Measurements from ENCODE around the gene SLC33A1. TPM values are rescaled to one million over a fixed set of nuclear protein-coding genes. Genes with fewer than 3 reads are reported as not detected.

Gene SLC33A1
- total RNA-seq, 1 donor from 2014 or later: 19.7 TPM

- peak; percentile 22 for DNase-seq
- peaks cover 16% of the 10 kb centered on the region for H3K36me3 Mint-ChIP-seq (ENCODE audit: unreplicated experiment)
- TF ChIP-seq, protein P1, sequence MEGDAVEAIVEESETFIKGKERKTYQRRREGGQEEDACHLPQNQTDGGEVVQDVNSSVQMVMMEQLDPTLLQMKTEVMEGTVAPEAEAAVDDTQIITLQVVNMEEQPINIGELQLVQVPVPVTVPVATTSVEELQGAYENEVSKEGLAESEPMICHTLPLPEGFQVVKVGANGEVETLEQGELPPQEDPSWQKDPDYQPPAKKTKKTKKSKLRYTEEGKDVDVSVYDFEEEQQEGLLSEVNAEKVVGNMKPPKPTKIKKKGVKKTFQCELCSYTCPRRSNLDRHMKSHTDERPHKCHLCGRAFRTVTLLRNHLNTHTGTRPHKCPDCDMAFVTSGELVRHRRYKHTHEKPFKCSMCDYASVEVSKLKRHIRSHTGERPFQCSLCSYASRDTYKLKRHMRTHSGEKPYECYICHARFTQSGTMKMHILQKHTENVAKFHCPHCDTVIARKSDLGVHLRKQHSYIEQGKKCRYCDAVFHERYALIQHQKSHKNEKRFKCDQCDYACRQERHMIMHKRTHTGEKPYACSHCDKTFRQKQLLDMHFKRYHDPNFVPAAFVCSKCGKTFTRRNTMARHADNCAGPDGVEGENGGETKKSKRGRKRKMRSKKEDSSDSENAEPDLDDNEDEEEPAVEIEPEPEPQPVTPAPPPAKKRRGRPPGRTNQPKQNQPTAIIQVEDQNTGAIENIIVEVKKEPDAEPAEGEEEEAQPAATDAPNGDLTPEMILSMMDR (IDR thresholded peaks at IDR 0.05; ENCODE audit: partially characterized antibody, unreplicated experiment): no peak
- H3K9me3 Mint-ChIP-seq (ENCODE audit: unreplicated experiment): peaks cover 6% of the 10 kb centered on the region
- H3K4me3 Mint-ChIP-seq (ENCODE audit: unreplicated experiment): no peak overlapping the region
- peaks cover 2% of the 10 kb centered on the region for H3K4me1 Mint-ChIP-seq (ENCODE audit: low read depth, unreplicated experiment)
- peak overlapping the region; percentile 17 for H3K27ac Mint-ChIP-seq (ENCODE audit: unreplicated experiment)
- peaks cover 2% of the 10 kb centered on the region for H3K27me3 Mint-ChIP-seq (ENCODE audit: unreplicated experiment)
Observed at GRCh38 chr3:155790272-155790925, 63.8 kb downstream of the SLC33A1 start.

- Mint-ChIP-seq H3K27me3 (ENCODE audit: unreplicated experiment) (peaks cover 2% of the 10 kb centered on the region), H3K4me3 (ENCODE audit: unreplicated experiment) (no peak overlapping the region), H3K4me1 (ENCODE audit: low read depth, unreplicated experiment) (peaks cover 2% of the 10 kb centered on the region), H3K36me3 (ENCODE audit: unreplicated experiment) (peaks cover 6% of the 10 kb centered on the region), H3K27ac (ENCODE audit: unreplicated experiment) (no peak overlapping the region), H3K9me3 (ENCODE audit: unreplicated experiment) (peaks cover 10% of the 10 kb centered on the region)
- TF ChIP-seq, protein P1 (IDR thresholded peaks at IDR 0.05; ENCODE audit: partially characterized antibody, unreplicated experiment): no peak
- DNase-seq: no peak
Observed at GRCh38 chr3:155785662-155786295, 68.4 kb downstream of the SLC33A1 start.

- Mint-ChIP-seq H3K27ac (ENCODE audit: unreplicated experiment) (no peak overlapping the region), H3K4me1 (ENCODE audit: low read depth, unreplicated experiment) (no peaks in the 10 kb centered on the region), H3K27me3 (ENCODE audit: unreplicated experiment) (peaks cover 2% of the 10 kb centered on the region), H3K36me3 (ENCODE audit: unreplicated experiment) (peaks cover 6% of the 10 kb centered on the region), H3K4me3 (ENCODE audit: unreplicated experiment) (no peak overlapping the region), H3K9me3 (ENCODE audit: unreplicated experiment) (peaks cover 5% of the 10 kb centered on the region)
- TF ChIP-seq, protein P1 (IDR thresholded peaks at IDR 0.05; ENCODE audit: partially characterized antibody, unreplicated experiment): no peak
- DNase-seq: no peak
Observed at GRCh38 chr3:155782390-155782953, 71.8 kb downstream of the SLC33A1 start.

DNA sequence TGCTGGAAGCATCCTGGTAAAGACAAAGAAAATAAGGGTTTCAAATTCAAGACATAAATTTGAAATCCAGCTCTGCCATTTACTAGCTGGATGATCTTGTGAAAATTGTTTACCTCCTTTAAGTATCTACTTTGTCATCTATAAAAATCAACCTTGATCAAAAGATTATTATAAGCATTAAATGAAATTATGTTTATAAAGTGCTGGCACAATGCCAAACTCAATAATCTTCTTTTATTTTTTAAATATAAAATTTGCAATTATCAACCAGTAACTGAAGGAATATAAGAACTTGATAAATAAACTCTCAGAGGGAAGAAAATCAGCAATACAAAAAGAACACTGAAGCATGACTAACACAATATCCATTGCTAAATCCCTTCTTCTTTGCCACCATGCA lies 73.9 kb downstream of the SLC33A1 start:
- TF ChIP-seq, protein P1 (IDR thresholded peaks at IDR 0.05; ENCODE audit: partially characterized antibody, unreplicated experiment): no peak
- DNase-seq: no peak
- no peaks in the 10 kb centered on the region for H3K4me1 Mint-ChIP-seq (ENCODE audit: low read depth, unreplicated experiment)
- no peak overlapping the region for H3K4me3 Mint-ChIP-seq (ENCODE audit: unreplicated experiment)
- H3K36me3 Mint-ChIP-seq (ENCODE audit: unreplicated experiment): peaks cover 6% of the 10 kb centered on the region
- peaks cover 4% of the 10 kb centered on the region for H3K9me3 Mint-ChIP-seq (ENCODE audit: unreplicated experiment)
- H3K27me3 Mint-ChIP-seq (ENCODE audit: unreplicated experiment): no peaks in the 10 kb centered on the region
- H3K27ac Mint-ChIP-seq (ENCODE audit: unreplicated experiment): no peak overlapping the region

- peaks cover 4% of the 10 kb centered on the region for H3K9me3 Mint-ChIP-seq (ENCODE audit: unreplicated experiment)
- H3K4me1 Mint-ChIP-seq (ENCODE audit: low read depth, unreplicated experiment): no peaks in the 10 kb centered on the region
- TF ChIP-seq, protein P1 (IDR thresholded peaks at IDR 0.05; ENCODE audit: partially characterized antibody, unreplicated experiment): no peak
- H3K36me3 Mint-ChIP-seq (ENCODE audit: unreplicated experiment): peaks cover 6% of the 10 kb centered on the region
- DNase-seq: no peak
- no peak overlapping the region for H3K4me3 Mint-ChIP-seq (ENCODE audit: unreplicated experiment)
- no peaks in the 10 kb centered on the region for H3K27me3 Mint-ChIP-seq (ENCODE audit: unreplicated experiment)
- H3K27ac Mint-ChIP-seq (ENCODE audit: unreplicated experiment): no peak overlapping the region
Observed at GRCh38 chr3:155778462-155778861, 75.8 kb downstream of the SLC33A1 start.
